Heart left ventricle (tissue), 13 donors: ENCODE results near the gene TRRAP.

ENCODE experiments used
- POLR2A ChIP-seq, 2 donors: fragments of 450-650 bp; IDR thresholded peaks; one replicate each; pipeline ENCODE4 v1.6.1; 2017; ENCODE audit warnings: antibody characterized with exemption in 2 of 2, mild to moderate bottlenecking in 2 of 2, moderate library complexity in 2 of 2
- TF ChIP-seq, protein P1 (sequence below), 12 donors: fragments of 200-600 bp; sonication (generic) in 4 of 12; IDR thresholded peaks; one replicate each; pipeline versions ENCODE4 v1.5.0 to v1.8.0; 2018 to 2022; ENCODE audit warnings: antibody characterized with exemption in 12 of 12, mild to moderate bottlenecking in 5 of 12
- donor health status: ischemic (EF 13 %, LVEDD 7.1; RV severe dilation, severe dysfunction).
- donor health status: DM: no; HTN: yes; CAD: no.
- donor health status: DM: no; HTN: no; CAD: no.
- donor health status: ischemic (EF 25% LVEDD 6.9; RV normal size, moderate dysfunction).
- donor health status: ischemic (EF 25% LVEDD 5.7; RV mildly dilated, moderate dysfunction).
- donor health status: ischemic (EF 35%, LVEDD 5.7; RV mildly dilated, moderate dysfunction).
- donor health status: nonischemic (EF 11% LVEDD 7.7; RV severe dilation, severe dysfunction).
- donor health status: DM: yes; HTN: yes; CAD: no.
- donor health status: PGD.
- donor health status: ischemic (EF 29% LVEDD 5.4; RV normal size, mild dysfunction).
- donor health status: nonischemic (EF 23%, LVEDD 6.1; RV moderate dilation, normal function).

DNA sequence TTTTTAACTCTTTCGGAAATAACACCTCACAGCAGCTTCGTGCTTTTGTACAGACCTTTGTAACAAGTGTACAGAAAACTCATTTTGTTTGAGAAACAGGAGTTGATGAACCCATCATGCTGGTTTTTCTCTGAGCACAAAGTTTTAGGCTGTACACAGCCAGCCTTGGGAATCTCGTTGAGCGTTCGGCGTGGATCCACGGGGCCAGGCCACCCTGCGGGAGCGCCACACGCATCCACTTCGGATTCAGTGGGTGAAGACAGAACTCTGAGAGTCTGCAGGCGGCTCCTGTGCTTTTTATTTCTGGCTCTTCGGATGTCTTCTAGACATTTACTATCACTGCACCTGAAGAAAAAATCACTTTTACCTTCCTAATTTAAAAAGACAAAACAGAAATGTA lies 134.4 kb downstream of the TRRAP start:
- TF ChIP-seq, protein P1, sequence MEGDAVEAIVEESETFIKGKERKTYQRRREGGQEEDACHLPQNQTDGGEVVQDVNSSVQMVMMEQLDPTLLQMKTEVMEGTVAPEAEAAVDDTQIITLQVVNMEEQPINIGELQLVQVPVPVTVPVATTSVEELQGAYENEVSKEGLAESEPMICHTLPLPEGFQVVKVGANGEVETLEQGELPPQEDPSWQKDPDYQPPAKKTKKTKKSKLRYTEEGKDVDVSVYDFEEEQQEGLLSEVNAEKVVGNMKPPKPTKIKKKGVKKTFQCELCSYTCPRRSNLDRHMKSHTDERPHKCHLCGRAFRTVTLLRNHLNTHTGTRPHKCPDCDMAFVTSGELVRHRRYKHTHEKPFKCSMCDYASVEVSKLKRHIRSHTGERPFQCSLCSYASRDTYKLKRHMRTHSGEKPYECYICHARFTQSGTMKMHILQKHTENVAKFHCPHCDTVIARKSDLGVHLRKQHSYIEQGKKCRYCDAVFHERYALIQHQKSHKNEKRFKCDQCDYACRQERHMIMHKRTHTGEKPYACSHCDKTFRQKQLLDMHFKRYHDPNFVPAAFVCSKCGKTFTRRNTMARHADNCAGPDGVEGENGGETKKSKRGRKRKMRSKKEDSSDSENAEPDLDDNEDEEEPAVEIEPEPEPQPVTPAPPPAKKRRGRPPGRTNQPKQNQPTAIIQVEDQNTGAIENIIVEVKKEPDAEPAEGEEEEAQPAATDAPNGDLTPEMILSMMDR (IDR thresholded peaks at IDR 0.05), result no peak
- no peak for TF ChIP-seq POLR2A (IDR thresholded peaks at IDR 0.05)
